ENCODE measurements around the gene LPCAT1. TPM values are rescaled to one million over a fixed set of nuclear protein-coding genes. Genes with fewer than 3 reads are reported as not detected.

LPCAT1 gene
- total RNA-seq, 1 experiment from 2014 or later = 17.1 TPM

DNA sequence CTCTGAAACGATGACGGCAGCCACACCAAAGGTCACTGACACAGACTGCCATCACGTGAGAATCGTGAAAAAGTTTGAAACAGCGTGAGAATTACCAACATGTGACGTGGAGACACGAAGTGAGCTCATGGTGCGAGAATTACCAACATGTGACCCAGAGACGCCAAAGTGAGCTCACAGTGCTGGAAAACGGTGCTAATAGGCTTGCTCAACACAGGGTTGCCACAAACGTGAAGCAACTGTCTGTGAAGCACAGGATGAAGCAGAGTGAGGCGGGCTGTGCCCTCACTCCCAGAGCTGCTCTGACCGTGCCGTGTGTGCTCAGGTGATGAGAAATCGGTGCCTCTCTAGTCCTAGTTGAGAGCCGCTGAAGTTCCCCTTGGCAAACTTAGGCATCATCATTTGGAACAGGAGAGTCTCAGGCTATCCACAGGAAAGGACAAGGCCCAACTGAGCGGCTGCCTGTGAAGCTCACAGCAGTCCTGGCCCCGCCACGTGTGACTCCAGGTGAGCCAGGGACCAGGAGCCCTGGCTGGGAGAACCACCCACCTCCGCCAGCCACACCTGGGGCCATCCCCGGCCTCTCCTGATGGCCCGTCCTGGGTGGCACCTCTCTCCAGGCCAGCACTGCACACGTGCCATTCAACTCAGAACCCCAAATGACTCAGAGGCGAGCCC lies 48.8 kb downstream of the LPCAT1 start:
- H3K36me3 Mint-ChIP-seq (ENCODE audit: insufficient read depth, unreplicated experiment) = peaks cover 31% of the 10 kb centered on the region
- no peak overlapping the region for H3K4me3 Mint-ChIP-seq (ENCODE audit: unreplicated experiment)
- no peaks in the 10 kb centered on the region for H3K27me3 Mint-ChIP-seq (ENCODE audit: insufficient read depth, unreplicated experiment)
- no TSS peak for BruUV-seq (replicated peaks)
- H3K9me3 Mint-ChIP-seq (ENCODE audit: unreplicated experiment) = no peaks in the 10 kb centered on the region
- ChIA-PET CTCF (no interaction called here), POLR2A (no interaction called here)
- no peaks in the 10 kb centered on the region for H3K4me1 Mint-ChIP-seq (ENCODE audit: insufficient read depth, unreplicated experiment)
- DNase-seq (ENCODE audit: unreplicated experiment) = no peak
- no peak for TF ChIP-seq CTCF (IDR thresholded peaks at IDR 0.05; ENCODE audit: unreplicated experiment)
- intact Hi-C loops (cut with micrococcal nuclease) = no loop called here
- H3K27ac Mint-ChIP-seq (ENCODE audit: low read depth, unreplicated experiment) = no peak overlapping the region

DNA sequence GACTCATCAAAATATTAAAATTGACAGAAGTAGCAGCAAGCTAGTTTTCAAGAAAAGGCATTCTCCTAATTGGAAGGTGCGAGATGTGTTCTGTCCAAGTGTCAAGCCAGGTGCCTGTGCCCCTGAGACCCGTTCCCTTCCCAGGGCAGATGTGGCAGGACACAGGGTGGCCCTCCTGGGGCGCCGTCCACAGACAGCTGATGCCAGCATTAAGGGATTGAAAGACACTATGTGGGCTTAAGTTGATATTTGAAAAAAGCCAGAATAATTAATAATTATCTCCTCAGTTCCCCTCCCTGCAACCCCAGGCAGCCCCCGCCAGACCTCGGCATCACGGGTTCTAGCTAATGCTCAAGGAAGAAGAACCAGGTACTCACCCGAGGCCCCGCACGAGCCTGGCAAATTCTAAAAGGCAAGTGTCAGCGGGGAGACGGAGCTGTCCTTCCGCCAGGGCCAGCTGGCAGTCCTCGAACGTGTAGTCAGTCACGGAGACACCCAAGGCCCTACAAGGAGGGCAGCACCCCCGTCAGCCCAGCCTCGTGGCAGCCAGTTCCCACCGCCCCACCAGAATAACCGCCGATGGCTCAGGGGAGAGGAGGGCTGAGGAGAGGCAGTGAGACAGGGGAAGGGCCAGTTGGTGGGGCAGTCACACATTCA lies 49.4 kb downstream of the LPCAT1 start:
- no peak overlapping the region for H3K27ac Mint-ChIP-seq (ENCODE audit: low read depth, unreplicated experiment)
- no peaks in the 10 kb centered on the region for H3K4me1 Mint-ChIP-seq (ENCODE audit: insufficient read depth, unreplicated experiment)

DNA sequence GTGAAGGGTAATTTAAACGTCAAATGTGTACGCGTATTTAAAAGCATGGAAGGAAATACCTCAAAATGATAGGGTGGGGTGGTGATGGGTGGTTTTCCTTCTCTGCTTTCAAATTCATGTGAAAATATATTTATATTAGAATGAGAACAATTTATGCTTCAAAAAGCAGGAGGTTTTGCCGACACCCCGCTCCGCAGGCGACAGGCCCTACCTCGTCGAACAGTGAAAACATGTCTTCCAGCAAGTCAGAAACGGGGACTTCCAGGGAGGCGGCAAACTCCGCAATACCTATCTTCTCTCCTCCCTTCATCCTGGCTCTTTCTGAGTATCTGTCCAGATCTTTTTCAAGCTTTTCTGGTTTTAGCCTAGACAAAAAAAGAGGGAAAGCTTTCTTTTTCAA lies 50.0 kb downstream of the LPCAT1 start:
- Mint-ChIP-seq H3K4me3 (ENCODE audit: unreplicated experiment) (no peak overlapping the region), H3K9me3 (ENCODE audit: unreplicated experiment) (no peaks in the 10 kb centered on the region), H3K27ac (ENCODE audit: low read depth, unreplicated experiment) (no peak overlapping the region), H3K27me3 (ENCODE audit: insufficient read depth, unreplicated experiment) (no peaks in the 10 kb centered on the region), H3K4me1 (ENCODE audit: insufficient read depth, unreplicated experiment) (no peaks in the 10 kb centered on the region), H3K36me3 (ENCODE audit: insufficient read depth, unreplicated experiment) (peaks cover 35% of the 10 kb centered on the region)
- intact Hi-C loops (cut with micrococcal nuclease) = no loop called here
- ChIA-PET CTCF (interaction anchor here (0.6 kb wide), 2 partner anchors 17 to 155 kb away, joined by 3 read pairs; no protein-coding TSS in a partner anchor), POLR2A (no interaction called here)
- DNase-seq (ENCODE audit: unreplicated experiment) = no peak
- no TSS peak for BruUV-seq (replicated peaks)
- no peak for TF ChIP-seq CTCF (IDR thresholded peaks at IDR 0.05; ENCODE audit: unreplicated experiment)

More for the DNA sequence above, 49.4 kb downstream of the LPCAT1 start:
- TF ChIP-seq CTCF (IDR thresholded peaks at IDR 0.05; ENCODE audit: unreplicated experiment) = no peak
- Mint-ChIP-seq H3K27me3 (ENCODE audit: insufficient read depth, unreplicated experiment) (no peaks in the 10 kb centered on the region), H3K4me3 (ENCODE audit: unreplicated experiment) (no peak overlapping the region), H3K36me3 (ENCODE audit: insufficient read depth, unreplicated experiment) (peaks cover 35% of the 10 kb centered on the region), H3K9me3 (ENCODE audit: unreplicated experiment) (no peaks in the 10 kb centered on the region)
- no peak for DNase-seq (ENCODE audit: unreplicated experiment)
- no TSS peak for BruUV-seq (replicated peaks)
- intact Hi-C loops (cut with micrococcal nuclease) = no loop called here
- ChIA-PET CTCF (no interaction called here), POLR2A (no interaction called here)

GRCh38 chr5:1472964-1473628 lies 50.7 kb downstream of the LPCAT1 start:
- Mint-ChIP-seq H3K36me3 (ENCODE audit: insufficient read depth, unreplicated experiment) (peaks cover 39% of the 10 kb centered on the region), H3K27me3 (ENCODE audit: insufficient read depth, unreplicated experiment) (no peaks in the 10 kb centered on the region), H3K4me1 (ENCODE audit: insufficient read depth, unreplicated experiment) (no peaks in the 10 kb centered on the region), H3K9me3 (ENCODE audit: unreplicated experiment) (no peaks in the 10 kb centered on the region), H3K27ac (ENCODE audit: low read depth, unreplicated experiment) (no peak overlapping the region), H3K4me3 (ENCODE audit: unreplicated experiment) (no peak overlapping the region)
- no peak for DNase-seq (ENCODE audit: unreplicated experiment)
- ChIA-PET CTCF (interaction anchor here (0.6 kb wide), 2 partner anchors 18 to 156 kb away, joined by 3 read pairs; no protein-coding TSS in a partner anchor), POLR2A (no interaction called here)
- no peak for TF ChIP-seq CTCF (IDR thresholded peaks at IDR 0.05; ENCODE audit: unreplicated experiment)
- BruUV-seq (replicated peaks) = no TSS peak
- intact Hi-C loops (cut with micrococcal nuclease) = no loop called here

Data from MCF 10A (cell line).